ENCODE data around the gene PAX3. TPM values are rescaled to one million over a fixed set of nuclear protein-coding genes. Genes with fewer than 3 reads are reported as not detected.
A peak's percentile ranks its signal among the peaks of the same experiment; 100 is the strongest.

The PAX3 gene
- total RNA-seq, 1 donor from 2014 or later, result 4.6 TPM

DNA sequence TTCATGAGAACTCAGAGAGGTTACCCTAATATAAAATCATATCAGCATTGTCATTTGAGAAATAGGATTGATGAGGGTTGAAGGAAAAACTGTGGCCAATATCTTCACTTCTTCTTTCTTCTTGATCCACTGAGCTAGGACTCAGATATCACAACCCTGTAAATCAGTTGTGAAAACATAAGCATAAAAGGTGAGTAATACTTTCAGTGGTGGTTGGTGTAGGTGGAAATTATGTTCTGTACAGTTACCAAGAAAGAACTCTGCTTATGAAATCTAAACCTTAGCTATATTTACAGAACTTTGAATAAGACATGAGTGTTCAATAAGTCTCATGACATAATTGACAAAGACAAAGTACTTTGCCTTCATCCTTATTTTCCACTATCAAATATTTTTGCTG, 56.3 kb downstream of the PAX3 start:
- no peak overlapping the region for H3K4me3 ChIP-seq
- TF ChIP-seq, protein P1, sequence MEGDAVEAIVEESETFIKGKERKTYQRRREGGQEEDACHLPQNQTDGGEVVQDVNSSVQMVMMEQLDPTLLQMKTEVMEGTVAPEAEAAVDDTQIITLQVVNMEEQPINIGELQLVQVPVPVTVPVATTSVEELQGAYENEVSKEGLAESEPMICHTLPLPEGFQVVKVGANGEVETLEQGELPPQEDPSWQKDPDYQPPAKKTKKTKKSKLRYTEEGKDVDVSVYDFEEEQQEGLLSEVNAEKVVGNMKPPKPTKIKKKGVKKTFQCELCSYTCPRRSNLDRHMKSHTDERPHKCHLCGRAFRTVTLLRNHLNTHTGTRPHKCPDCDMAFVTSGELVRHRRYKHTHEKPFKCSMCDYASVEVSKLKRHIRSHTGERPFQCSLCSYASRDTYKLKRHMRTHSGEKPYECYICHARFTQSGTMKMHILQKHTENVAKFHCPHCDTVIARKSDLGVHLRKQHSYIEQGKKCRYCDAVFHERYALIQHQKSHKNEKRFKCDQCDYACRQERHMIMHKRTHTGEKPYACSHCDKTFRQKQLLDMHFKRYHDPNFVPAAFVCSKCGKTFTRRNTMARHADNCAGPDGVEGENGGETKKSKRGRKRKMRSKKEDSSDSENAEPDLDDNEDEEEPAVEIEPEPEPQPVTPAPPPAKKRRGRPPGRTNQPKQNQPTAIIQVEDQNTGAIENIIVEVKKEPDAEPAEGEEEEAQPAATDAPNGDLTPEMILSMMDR (IDR thresholded peaks at IDR 0.05), result no peak
- TF ChIP-seq EZH2 (IDR thresholded peaks at IDR 0.05) (no peak), EZH2phosphoT487 (IDR thresholded peaks at IDR 0.05) (no peak)
- no peak overlapping the region for H2AFZ ChIP-seq (replicated peaks)
- peaks cover 79% of the 10 kb centered on the region for H3K27me3 ChIP-seq
- H3K79me2 ChIP-seq (ENCODE audit: low read depth), result no peaks in the 10 kb centered on the region
- Mint-ChIP-seq H3K9me3 (no peaks in the 10 kb centered on the region), H3K27ac (no peak overlapping the region), H3K36me3 (peaks cover 26% of the 10 kb centered on the region), H3K4me3 (no peak overlapping the region), H3K4me1 (peaks cover 84% of the 10 kb centered on the region), H3K27me3 (ENCODE audit: insufficient read depth, low read depth) (peaks cover 4% of the 10 kb centered on the region)
- H3K4me1 ChIP-seq, result peaks cover 58% of the 10 kb centered on the region
- H3K27ac ChIP-seq, result no peak overlapping the region
- no peak overlapping the region for H3K4me2 ChIP-seq
- H3K9ac ChIP-seq, result no peak overlapping the region
- no peak for DNase-seq (ENCODE audit: low spot score)
- no peaks in the 10 kb centered on the region for H3K36me3 ChIP-seq
- H4K20me1 ChIP-seq (ENCODE audit: low read depth), result peaks cover 21% of the 10 kb centered on the region
- H3K9me3 ChIP-seq (ENCODE audit: low read depth), result no peaks in the 10 kb centered on the region
- H3F3A ChIP-seq (ENCODE audit: low read depth), result peaks cover 42% of the 10 kb centered on the region

DNA sequence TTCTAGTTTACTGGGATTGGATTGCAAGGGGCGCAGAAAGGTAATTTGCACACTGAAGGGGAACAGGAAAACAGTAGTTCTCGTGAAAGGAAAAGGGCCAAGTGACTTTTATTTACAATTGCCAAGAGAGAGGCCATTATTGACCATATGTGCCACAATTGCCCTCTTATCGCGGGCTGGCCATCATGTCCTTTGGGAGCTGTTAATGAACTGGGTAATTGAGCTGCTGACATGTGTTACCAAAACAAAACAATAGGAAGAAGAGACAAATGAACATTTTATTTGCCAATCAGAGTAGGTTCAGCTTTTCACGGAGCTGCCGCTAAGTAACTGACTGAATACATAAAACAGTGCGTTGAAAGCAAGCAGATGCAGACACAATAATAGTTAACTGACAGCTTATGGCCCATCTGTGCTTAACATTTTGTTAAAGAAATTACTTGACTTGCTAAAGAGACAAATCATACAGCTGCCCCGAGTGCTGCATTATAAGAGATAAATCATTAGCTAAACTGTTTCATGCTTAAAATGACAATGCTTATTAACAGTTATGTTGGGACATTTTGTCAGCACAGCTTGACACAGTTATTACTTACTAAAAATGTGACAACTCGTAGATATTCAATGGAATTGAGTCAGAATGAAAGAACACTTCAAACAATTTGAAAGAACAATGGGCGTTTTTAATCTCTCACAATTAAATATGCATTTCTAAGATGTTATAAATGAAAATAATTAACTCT, 57.5 kb downstream of the PAX3 start:
- H3K4me1 ChIP-seq, result peaks cover 60% of the 10 kb centered on the region
- peaks cover 90% of the 10 kb centered on the region for H3K4me1 Mint-ChIP-seq
- H3K9me3 ChIP-seq (ENCODE audit: low read depth), result no peaks in the 10 kb centered on the region
- H3K4me3 ChIP-seq, result no peak overlapping the region
- no peak for TF ChIP-seq EZH2 (IDR thresholded peaks at IDR 0.05)
- no peak for TF ChIP-seq EZH2phosphoT487 (IDR thresholded peaks at IDR 0.05)
- H3K4me3 Mint-ChIP-seq, result peak overlapping the region; percentile 5
- H3K4me2 ChIP-seq, result peak overlapping the region; percentile 82
- no peaks in the 10 kb centered on the region for H3K36me3 ChIP-seq
- H3K27me3 Mint-ChIP-seq (ENCODE audit: insufficient read depth, low read depth), result peaks cover 3% of the 10 kb centered on the region
- peaks cover 84% of the 10 kb centered on the region for H3K27me3 ChIP-seq
- peak overlapping the region; percentile 21 for H3K27ac Mint-ChIP-seq
- peak; percentile 12 for DNase-seq (ENCODE audit: low spot score)
- peaks cover 42% of the 10 kb centered on the region for H3F3A ChIP-seq (ENCODE audit: low read depth)
- no peak overlapping the region for H3K27ac ChIP-seq
- peaks cover 32% of the 10 kb centered on the region for H3K36me3 Mint-ChIP-seq
- H4K20me1 ChIP-seq (ENCODE audit: low read depth), result peaks cover 21% of the 10 kb centered on the region
- no peak overlapping the region for H2AFZ ChIP-seq (replicated peaks)
- no peaks in the 10 kb centered on the region for H3K79me2 ChIP-seq (ENCODE audit: low read depth)
- H3K9me3 Mint-ChIP-seq, result no peaks in the 10 kb centered on the region
- H3K9ac ChIP-seq, result no peak overlapping the region

DNA sequence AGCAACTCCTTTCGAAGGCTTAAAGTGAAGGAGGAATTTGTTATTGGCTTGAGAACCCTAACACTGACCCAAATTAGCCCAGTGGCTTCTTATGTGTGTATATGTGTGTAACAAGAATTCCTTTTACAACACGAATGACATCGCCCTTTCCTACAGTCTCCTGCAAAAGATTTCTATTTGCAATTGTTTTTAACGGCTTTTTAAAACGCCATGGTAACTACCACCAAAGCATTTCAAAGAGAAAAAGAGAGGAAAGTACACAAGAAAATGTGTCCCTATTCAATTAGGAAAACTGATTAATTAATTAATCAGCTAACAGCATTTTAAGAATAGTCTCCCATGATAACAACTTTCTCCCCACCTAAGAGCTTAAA, 58.1 kb downstream of the PAX3 start:
- Mint-ChIP-seq H3K27ac (peak overlapping the region; percentile 21), H3K4me3 (no peak overlapping the region), H3K36me3 (peaks cover 35% of the 10 kb centered on the region), H3K27me3 (ENCODE audit: insufficient read depth, low read depth) (peaks cover 3% of the 10 kb centered on the region), H3K4me1 (peaks cover 89% of the 10 kb centered on the region), H3K9me3 (no peaks in the 10 kb centered on the region)
- Histone ChIP-seq H3K27ac (no peak overlapping the region), H4K20me1 (ENCODE audit: low read depth) (peaks cover 21% of the 10 kb centered on the region), H3K9me3 (ENCODE audit: low read depth) (no peaks in the 10 kb centered on the region), H3K9ac (no peak overlapping the region), H3K79me2 (ENCODE audit: low read depth) (no peaks in the 10 kb centered on the region), H3K4me2 (peak overlapping the region; percentile 82), H2AFZ (replicated peaks) (no peak overlapping the region), H3K27me3 (peaks cover 83% of the 10 kb centered on the region), H3F3A (ENCODE audit: low read depth) (peaks cover 42% of the 10 kb centered on the region), H3K4me3 (peak overlapping the region; percentile 37), H3K36me3 (no peaks in the 10 kb centered on the region), H3K4me1 (peaks cover 55% of the 10 kb centered on the region)
- no peak for TF ChIP-seq EZH2phosphoT487 (IDR thresholded peaks at IDR 0.05)
- no peak for TF ChIP-seq EZH2 (IDR thresholded peaks at IDR 0.05)
- TF ChIP-seq, protein P1 (IDR thresholded peaks at IDR 0.05), result no peak
- peak; percentile 23 for DNase-seq (ENCODE audit: low spot score)

Measured in neural progenitor cell (in vitro differentiated cells).